NCI-H2107 treated with DMSO at 0.1 percent for 48 hours (cell line): ENCODE results near the gene MSMP.

Experiments used
- DNase-seq: peaks from one replicate; lab custom pipeline; 2025; ENCODE audit not compliant: unreplicated experiment; lab: John Stamatoyannopoulos, UW

Gene MSMP

GRCh38 chr9:35771534-35771933 lies 17.5 kb upstream of the MSMP start:
- peak; percentile 41 for DNase-seq

- DNase-seq = no peak
Observed at GRCh38 chr9:35771075-35771433, 17.0 kb upstream of the MSMP start.

GRCh38 chr9:35769763-35770162 lies 15.7 kb upstream of the MSMP start:
- DNase-seq = no peak

DNA sequence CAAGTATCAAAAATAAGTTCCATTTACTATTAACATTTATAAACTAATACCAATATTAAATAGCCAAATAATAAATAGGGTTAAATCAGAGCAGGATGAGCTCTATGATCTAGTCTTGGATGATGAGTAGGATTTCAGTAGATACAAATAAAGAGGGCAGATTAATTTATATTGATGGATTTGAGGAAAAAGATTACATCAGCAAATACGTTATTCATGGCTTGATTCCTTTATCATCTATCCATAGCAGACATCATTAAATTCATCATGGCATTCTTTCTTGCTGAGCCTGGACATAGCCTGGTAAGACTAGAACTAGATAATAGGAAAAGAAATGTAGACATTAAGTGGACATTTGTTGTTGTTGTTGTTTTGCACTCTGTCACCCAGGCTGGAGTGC lies 13.4 kb upstream of the MSMP start:
- no peak for DNase-seq

GRCh38 chr9:35766997-35767396 lies 12.9 kb upstream of the MSMP start:
- DNase-seq = no peak

DNA sequence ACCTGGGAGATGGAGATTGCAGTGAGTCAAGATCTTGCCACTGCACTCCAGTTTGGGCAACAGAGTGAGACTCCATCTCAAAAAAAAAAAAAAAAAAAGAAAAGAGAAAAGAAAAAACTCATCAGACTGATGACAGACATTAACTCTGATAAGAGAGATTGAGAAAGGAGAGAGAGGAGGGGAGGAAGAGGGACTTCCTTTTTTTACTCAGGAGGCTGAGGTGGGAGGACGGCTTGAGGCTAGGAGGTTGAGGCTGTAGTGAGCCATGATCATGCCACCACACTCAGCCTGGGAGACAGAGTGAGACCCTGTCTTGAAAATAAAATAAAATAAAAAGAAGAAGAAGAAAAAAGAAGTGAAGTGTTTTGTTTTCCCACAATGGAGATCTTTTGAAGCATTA lies 9.7 kb upstream of the MSMP start:
- no peak for DNase-seq

- no peak for DNase-seq
Observed at GRCh38 chr9:35763181-35763580, 9.1 kb upstream of the MSMP start.

- no peak for DNase-seq
Observed at GRCh38 chr9:35760651-35761050, 6.6 kb upstream of the MSMP start.

- DNase-seq = no peak
Observed at GRCh38 chr9:35759795-35760194, 5.7 kb upstream of the MSMP start.

GRCh38 chr9:35758475-35759050 lies 4.5 kb upstream of the MSMP start:
- DNase-seq = no peak

DNA sequence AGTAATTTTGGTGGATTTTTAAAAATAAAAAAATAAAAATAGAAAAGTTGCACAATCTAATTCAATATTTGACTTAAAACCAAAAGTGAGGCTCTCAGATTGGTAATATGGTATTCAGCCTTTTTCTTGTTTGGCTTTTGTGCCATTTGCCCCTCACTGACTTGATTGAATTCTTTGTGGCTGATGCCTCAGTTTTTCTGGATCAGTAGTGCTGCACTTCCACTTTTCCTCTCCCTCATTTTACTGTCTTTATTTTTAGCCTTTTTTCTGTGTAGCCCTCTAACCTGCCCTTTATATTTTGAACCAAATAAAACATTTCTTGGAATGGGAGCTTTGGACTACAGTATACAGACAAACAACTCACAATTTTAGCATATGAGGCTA lies 3.8 kb upstream of the MSMP start:
- no peak for DNase-seq

GRCh38 chr9:35757226-35757891 lies 3.3 kb upstream of the MSMP start:
- peak; percentile 65 for DNase-seq

GRCh38 chr9:35756275-35757225 lies 2.5 kb upstream of the MSMP start:
- DNase-seq = peak; percentile 64

DNA sequence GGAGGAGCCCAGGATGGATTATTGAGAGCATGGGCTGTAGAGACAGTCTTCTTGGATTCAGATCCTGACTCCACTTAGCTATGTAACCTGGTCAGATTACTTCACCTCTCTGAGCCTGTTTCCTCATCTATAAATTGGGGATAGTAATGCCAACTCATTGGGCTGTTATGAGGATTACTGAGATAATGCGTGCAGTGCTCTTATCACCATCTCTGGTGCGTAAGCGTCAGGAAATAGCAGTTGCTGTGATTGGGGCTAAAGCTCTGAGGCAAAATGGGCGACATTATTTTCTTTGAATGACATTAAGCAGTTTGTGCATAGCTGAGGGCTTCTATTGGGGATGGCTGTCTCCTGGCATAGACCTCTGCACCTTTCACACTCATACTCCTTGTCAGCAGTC lies 995 bp upstream of the MSMP start:
- no peak for DNase-seq

- DNase-seq = no peak
Observed at GRCh38 chr9:35753466-35753865, 610 bp downstream of the MSMP start.

GRCh38 chr9:35750256-35750531 lies 3.9 kb downstream of the MSMP start:
- DNase-seq = no peak

- no peak for DNase-seq
Observed at GRCh38 chr9:35749515-35750255, 4.4 kb downstream of the MSMP start.

DNA sequence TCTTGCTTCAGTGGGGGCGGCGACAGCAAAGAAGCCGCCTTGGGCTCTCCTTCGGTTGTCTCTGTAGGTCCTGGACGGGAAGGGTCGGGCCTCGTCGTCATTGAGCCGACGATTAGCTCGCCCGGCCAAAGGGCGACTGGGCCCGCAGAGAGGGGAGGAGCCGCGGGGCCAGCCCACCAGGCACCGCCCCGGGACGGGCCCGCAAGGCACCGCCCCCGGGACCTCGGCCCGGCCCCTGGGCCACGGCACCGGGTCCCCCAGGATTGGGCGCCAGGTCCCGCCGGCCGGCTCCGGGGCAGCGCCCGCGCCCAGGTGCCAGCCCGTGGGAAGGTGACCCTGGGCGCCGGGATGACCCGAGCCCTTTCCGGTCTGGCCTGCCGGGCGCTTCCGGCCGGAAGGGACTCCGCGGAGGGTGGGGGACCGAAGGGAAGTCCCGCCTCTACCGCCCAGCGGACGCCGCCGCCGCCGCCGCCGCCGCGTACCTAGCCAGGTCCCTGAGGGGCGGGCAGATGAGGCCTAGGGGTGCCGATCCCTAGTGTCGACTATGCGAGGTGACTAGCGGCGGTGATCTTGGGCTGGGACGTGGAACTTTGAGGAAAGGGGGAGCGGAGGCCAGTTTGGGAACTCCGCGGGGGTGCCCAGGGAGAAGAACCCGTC lies 5.1 kb downstream of the MSMP start, which contains the start of the genes GBA2 and RGP1:
TSS of gene GBA2 (minus strand) at position 371 of the 657 bp plus-strand sequence. CDS start 524 bp downstream, outside the sequence.
TSS of gene RGP1 (plus strand) at position 430 of the 657 bp plus-strand sequence. CDS start 469 bp downstream, outside the sequence.
- DNase-seq = peak; percentile 19

GRCh38 chr9:35748242-35748857 lies 5.7 kb downstream of the MSMP start:
- no peak for DNase-seq

- no peak for DNase-seq
Observed at GRCh38 chr9:35746583-35746982, 7.5 kb downstream of the MSMP start.
